HFF-Myc (cell line): Measurements from ENCODE around the gene CACTIN.

Source experiments
- DNase-seq: peaks from one replicate; pipeline ENCODE4 v3.0.0-alpha.2; 2011; ENCODE audit warnings: low read depth; ENCODE audit errors: extremely low read depth
- H3K4me3 ChIP-seq: replicated peaks from 2 replicates; pipeline ENCODE4 v1.5.1; 2011; ENCODE audit warnings: low read depth, mild to moderate bottlenecking, control low read depth, low read length
- TF ChIP-seq, protein P1 (sequence below): IDR thresholded peaks from 2 replicates; pipeline ENCODE4 v1.5.1; 2012; ENCODE audit warnings: mild to moderate bottlenecking, low read depth, low read length, control low read depth; ENCODE audit errors: missing control alignments

The CACTIN gene

DNA sequence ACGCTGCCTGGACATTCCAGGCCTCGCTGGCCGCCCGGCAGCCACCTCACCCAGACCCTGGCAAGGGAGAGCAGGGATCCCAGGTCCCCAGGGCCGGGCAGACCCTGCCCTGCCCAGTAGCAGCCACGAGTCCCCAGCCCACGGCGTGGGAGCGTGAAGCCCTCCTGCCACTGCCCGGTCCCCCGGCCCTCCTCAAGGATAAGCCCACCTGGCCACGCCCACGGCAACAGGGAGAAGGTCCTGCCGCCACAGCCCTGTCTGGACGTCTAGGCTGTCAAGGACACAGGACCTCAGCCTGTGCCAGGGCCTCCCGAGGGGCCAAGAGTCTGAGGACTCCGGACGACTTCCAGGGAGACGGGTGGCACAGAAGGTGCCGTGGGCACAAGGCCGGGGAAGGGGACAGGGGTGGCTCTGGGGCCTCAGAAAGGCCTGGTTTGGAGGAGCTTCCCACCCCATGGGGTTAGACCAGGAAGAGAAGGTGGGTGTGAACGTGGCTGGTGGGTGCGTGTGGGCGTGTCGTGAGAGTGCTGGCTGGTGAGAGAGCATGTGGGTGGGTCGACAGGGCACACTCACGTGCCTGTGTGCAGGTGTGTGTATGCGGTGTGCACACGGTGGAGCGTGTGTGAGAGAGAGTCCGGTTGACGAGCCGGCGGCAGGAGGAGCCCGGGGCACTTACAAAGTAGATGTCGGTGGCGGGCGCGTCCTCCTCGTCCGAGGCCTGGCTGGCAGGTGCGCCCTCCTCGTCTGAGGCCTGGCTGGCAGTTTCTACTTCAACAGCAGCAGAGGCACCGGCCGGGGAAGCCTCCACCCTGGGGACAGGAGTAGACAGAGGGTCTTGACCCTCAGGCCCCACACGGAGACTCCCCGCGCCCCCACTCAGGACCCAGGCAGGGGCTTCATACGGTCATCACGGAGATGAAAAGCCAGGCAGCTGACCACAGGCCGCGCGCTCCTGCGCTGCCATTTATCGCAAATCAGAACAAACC is 11.9 kb upstream of the CACTIN start:
- TF ChIP-seq, protein P1, sequence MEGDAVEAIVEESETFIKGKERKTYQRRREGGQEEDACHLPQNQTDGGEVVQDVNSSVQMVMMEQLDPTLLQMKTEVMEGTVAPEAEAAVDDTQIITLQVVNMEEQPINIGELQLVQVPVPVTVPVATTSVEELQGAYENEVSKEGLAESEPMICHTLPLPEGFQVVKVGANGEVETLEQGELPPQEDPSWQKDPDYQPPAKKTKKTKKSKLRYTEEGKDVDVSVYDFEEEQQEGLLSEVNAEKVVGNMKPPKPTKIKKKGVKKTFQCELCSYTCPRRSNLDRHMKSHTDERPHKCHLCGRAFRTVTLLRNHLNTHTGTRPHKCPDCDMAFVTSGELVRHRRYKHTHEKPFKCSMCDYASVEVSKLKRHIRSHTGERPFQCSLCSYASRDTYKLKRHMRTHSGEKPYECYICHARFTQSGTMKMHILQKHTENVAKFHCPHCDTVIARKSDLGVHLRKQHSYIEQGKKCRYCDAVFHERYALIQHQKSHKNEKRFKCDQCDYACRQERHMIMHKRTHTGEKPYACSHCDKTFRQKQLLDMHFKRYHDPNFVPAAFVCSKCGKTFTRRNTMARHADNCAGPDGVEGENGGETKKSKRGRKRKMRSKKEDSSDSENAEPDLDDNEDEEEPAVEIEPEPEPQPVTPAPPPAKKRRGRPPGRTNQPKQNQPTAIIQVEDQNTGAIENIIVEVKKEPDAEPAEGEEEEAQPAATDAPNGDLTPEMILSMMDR: no peak
- H3K4me3 ChIP-seq: no peak overlapping the region
- no peak for DNase-seq

DNA sequence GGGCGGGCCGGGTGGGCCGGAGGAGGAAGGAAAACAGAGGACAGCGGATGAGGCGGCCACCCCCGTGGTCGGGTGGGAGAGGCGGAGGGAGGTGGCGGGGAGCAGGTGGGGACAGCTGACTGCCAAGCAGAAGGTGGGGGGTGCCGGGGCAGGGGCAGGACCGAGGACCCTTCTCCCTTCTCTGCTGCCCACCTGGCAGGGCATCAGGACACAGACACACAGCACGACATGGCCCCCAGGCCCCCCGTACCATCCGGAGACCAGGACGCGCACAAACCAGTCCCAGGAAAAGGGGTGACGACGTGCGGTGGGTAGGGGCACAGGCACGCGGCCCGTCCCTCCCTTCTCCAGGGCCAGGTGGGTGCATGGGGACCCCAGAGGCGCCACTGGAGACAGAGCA is 11.0 kb upstream of the CACTIN start:
- no peak overlapping the region for H3K4me3 ChIP-seq
- no peak for DNase-seq
- TF ChIP-seq, protein P1: no peak

DNA sequence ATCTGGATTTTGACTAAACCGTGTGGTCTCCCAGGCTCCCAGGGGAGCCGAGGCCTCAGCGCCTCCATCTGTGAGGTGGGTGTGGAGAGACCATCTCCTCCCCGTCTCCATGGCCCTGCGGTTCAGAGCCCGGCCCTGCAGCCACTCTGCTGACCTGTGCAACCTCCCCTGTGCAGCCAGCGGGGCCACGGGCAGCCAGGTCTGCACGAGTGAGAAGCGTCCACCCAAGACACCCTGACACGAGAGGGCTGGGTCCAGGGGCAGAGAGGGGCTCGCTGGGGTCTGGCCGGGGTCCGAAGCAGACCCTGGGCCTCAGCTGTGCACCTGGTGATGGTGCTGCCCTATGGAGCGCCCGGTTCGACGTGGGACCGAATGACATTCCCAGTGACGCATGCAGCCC is 10.4 kb upstream of the CACTIN start:
- DNase-seq: no peak
- TF ChIP-seq, protein P1: no peak
- H3K4me3 ChIP-seq: no peak overlapping the region

DNA sequence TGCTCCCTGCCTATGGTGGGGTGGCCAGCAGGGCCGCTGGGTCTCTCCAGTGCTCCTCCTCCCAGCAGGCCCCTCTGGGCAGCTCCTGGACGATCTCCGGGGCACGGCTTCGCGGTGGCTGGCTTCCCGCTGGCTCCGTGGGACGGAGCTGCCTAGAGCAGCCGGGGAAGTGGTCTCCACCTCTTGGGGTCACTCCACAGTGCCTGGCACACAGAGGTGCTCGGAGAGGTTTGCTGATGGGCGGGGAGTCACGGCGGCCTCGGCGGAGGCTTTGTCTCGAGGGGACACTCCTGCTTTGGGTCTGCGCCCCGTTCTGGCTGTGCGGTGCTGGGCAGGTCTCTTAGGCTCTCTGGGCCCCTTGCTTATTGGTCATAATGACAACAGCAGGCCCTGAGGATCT is 9.9 kb upstream of the CACTIN start:
- no peak for DNase-seq
- TF ChIP-seq, protein P1: no peak
- H3K4me3 ChIP-seq: no peak overlapping the region

DNA sequence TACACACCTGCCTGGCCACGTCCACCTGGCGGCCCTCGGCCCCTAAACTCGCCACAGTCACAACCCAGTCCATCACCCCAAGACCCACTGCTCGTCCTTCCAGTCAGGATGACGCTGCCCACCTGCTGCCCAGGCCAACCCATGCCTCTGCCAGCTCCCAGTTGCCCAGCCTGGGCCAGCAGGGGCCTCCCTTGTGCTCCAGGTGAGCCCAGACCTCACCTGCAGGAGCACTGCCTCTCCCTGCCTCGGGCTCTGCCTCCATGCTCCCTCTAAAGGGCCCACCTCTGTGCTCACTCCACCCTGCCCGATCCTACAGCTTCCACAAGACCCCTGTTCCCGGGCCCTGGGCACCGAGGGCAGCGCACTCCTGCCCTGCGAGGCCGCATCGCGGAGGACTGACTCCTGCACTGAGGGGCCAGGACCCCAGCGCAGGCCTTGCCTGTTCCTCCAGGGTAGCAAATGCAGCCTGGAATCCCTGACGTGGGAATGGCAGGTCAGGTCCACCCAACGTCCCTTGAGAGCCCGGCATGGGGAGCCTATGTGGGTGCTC is 8.0 kb upstream of the CACTIN start:
- TF ChIP-seq, protein P1: no peak
- H3K4me3 ChIP-seq: no peak overlapping the region
- DNase-seq: no peak

DNA sequence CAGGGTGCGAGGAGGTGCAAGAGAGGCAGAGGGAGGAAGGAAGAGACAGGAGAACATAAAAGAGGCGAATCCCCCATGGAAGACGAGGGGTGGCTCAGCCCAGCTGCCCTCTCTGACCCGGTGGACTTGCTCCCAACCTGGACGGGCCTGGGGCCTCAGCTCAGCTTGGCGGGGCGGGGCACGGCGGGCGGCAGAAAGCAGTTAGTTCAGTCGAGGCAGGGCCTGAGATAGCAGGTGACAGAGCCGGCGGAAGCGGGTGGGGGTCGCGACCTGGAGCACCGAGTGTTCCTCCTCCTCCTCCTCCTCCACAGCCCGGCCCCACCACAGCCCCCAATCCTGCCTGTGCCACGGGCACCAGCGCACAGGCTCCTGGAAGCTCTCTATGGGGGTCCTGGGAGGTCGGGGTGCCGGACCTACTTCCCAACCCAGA is 7.0 kb upstream of the CACTIN start:
- no peak overlapping the region for H3K4me3 ChIP-seq
- TF ChIP-seq, protein P1: no peak
- no peak for DNase-seq
